Neural cell (in vitro differentiated cells): ENCODE measurements around the gene SELENOH.

Experiments
- CTCF ChIP-seq: fragments of 450-650 bp; IDR thresholded peaks from 2 replicates; pipeline ENCODE4 v1.5.1; 2014; ENCODE audit warnings: antibody characterized with exemption, mild to moderate bottlenecking, moderate library complexity; ENCODE audit not compliant: poor library complexity, severe bottlenecking
- POLR2AphosphoS5 ChIP-seq: IDR thresholded peaks from 2 replicates; pipeline ENCODE4 v1.6.1; 2012
- RAD21 ChIP-seq: fragments of 450-650 bp; conservative IDR thresholded peaks from 2 replicates; pipeline ENCODE4 v1.6.1; 2014; ENCODE audit warnings: antibody characterized with exemption, mild to moderate bottlenecking, moderate library complexity
- REST ChIP-seq: IDR thresholded peaks from 2 replicates; pipeline ENCODE4 v1.6.1; 2012; ENCODE audit warnings: borderline replicate concordance

GRCh38 chr11:57787006-57787604, 45.8 kb downstream of the SELENOH start:
- TF ChIP-seq POLR2AphosphoS5 (no peak), CTCF (no peak), RAD21 (no peak), REST (no peak)
